A549 treated with dexamethasone at 1 μM for 4 hours (cell line): Measurements from ENCODE around the gene H3-3A. TPM values are rescaled to one million over a fixed set of nuclear protein-coding genes. Genes with fewer than 3 reads are reported as not detected.

Experiments
- total RNA-seq: library from RNA; stranded (reverse); fragments of 200-300 nt; extraction: Qiagen RNA extraction; gene quantifications from 5 replicates; pipeline ENCODE4 v1.2.3, GENCODE V29; 2022

The H3-3A gene
- 352 to 450 TPM (median 386 TPM) in 5 replicates for total RNA-seq

GRCh38 chr1:226062558-226063223, at the start of gene H3-3A:
Gene H3-3A, plus strand, starts transcription at chr1:226062716. Its CDS starts 1,636 bp downstream, at chr1:226064352.

Other genes starting within 250 kb of the H3-3A start
- 2.8 to 6.9 TPM (median 5.3 TPM) in 5 replicates for gene TMEM63A, start 180.3 kb upstream of the H3-3A start, total RNA-seq
- gene LEFTY1, start 173.6 kb upstream of the H3-3A start, total RNA-seq = 0.61 to 2.0 TPM (median 1.3 TPM) in 5 replicates
- 41.6 to 49.5 TPM (median 47.8 TPM) in 5 replicates for gene PYCR2, start 138.5 kb upstream of the H3-3A start, total RNA-seq
- gene LEFTY2, start 121.5 kb upstream of the H3-3A start, total RNA-seq = 0.10 to 0.29 TPM (median 0.24 TPM) in 3 of 5 replicates, not detected in the others
- 7.3 to 10.2 TPM (median 8.4 TPM) in 5 replicates for gene SDE2, start 63.4 kb upstream of the H3-3A start, total RNA-seq
- 22.8 to 28.9 TPM (median 27.6 TPM) in 5 replicates for gene ACBD3, start 124.0 kb downstream of the H3-3A start, total RNA-seq
- 0.08 to 0.14 TPM (median 0.09 TPM) in 3 of 5 replicates, not detected in the others for gene MIXL1, start 160.9 kb downstream of the H3-3A start, total RNA-seq
- gene LIN9, start 246.4 kb downstream of the H3-3A start, total RNA-seq = 6.3 to 8.3 TPM (median 6.8 TPM) in 5 replicates